ENCODE measurements around the gene SYT8. TPM values are rescaled to one million over a fixed set of nuclear protein-coding genes. Genes with fewer than 3 reads are reported as not detected.

The SYT8 gene
- total and polyA plus RNA-seq, 2 donors from 2014 or later: 1.2 to 1.7 TPM

DNA sequence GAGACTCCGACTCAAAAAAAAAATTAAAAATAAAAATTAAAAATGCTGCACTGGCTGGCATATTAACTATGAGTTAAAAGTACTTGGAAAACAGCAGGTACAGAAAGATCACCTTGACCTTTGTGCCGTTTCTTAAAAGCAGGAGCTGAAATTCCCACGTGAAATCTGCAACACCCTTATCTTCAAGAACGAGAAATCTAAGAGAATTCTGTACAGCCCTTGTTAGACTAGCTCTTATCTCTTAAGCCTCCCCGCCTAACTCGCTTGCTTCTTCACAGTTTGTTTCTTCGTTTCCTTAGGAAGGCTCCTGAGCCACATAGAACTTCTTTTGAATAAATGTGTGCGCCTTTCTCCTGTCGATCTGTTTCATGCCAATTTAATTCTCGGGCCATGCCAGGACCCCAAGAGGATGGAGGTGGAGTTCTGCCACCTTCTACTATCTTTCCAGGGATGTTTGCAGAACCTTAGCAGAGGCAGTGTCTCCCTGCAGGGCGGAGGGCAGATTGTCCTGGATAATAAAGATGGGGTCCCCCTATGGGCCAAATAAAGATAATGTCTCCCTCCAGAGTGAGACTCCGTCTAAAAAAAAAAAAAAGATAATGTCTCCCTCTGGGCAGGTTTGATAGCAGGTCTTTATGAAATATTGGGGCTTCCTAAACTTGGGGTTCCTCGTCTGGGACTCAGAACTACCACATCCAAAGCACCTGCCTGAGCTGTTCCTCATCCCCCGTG is 27.4 kb upstream of the SYT8 start:
- no peaks in the 10 kb centered on the region for H3K36me3 ChIP-seq (ENCODE audit: control insufficient read depth in 2 of 3, insufficient read depth in 3 of 3, low read length in 3 of 3)
- peaks cover 0 to 2% (median 0%) of the 10 kb centered on the region in 3 donors for H3K9me3 ChIP-seq (ENCODE audit: control insufficient read depth in 2 of 3, insufficient read depth in 1 of 3, low read length in 3 of 3)
- H3K9ac ChIP-seq (ENCODE audit: low read length in 3 of 3): no peak overlapping the region
- no peak overlapping the region for H3K27ac ChIP-seq (ENCODE audit: low read depth in 2 of 2, low read length in 2 of 2)
- DNase-seq (no peak), FAIRE-seq (no peak)
- intact Hi-C loops (cut with DNase I): no loop called here
- no peaks in the 10 kb centered on the region for H3K4me1 ChIP-seq (ENCODE audit: control insufficient read depth in 2 of 3, insufficient read depth in 2 of 3, low read depth in 1 of 3, low read length in 3 of 3)
- no peak for TF ChIP-seq CTCF (IDR thresholded peaks at IDR 0.05; ENCODE audit: borderline replicate concordance, extremely low read depth, insufficient read depth)
- no peak overlapping the region for H3K4me3 ChIP-seq (ENCODE audit: low read length in 3 of 3)
- no peaks in the 10 kb centered on the region for H3K27me3 ChIP-seq (ENCODE audit: control insufficient read depth, insufficient read depth, low read length)

- Histone ChIP-seq H3K4me3 (ENCODE audit: low read length in 3 of 3) (no peak overlapping the region), H3K9ac (ENCODE audit: low read length in 3 of 3) (no peak overlapping the region), H3K27me3 (ENCODE audit: control insufficient read depth, insufficient read depth, low read length) (no peaks in the 10 kb centered on the region), H3K27ac (ENCODE audit: low read depth in 2 of 2, low read length in 2 of 2) (no peak overlapping the region), H3K4me1 (ENCODE audit: control insufficient read depth in 2 of 3, insufficient read depth in 2 of 3, low read depth in 1 of 3, low read length in 3 of 3) (no peaks in the 10 kb centered on the region), H3K36me3 (ENCODE audit: control insufficient read depth in 2 of 3, insufficient read depth in 3 of 3, low read length in 3 of 3) (no peaks in the 10 kb centered on the region), H3K9me3 (ENCODE audit: control insufficient read depth in 2 of 3, insufficient read depth in 1 of 3, low read length in 3 of 3) (peaks cover 0 to 2% (median 0%) of the 10 kb centered on the region in 3 donors)
- intact Hi-C loops (cut with DNase I): no loop called here
- TF ChIP-seq CTCF (IDR thresholded peaks at IDR 0.05; ENCODE audit: borderline replicate concordance, extremely low read depth, insufficient read depth): no peak
- FAIRE-seq (no peak), DNase-seq (no peak)
Observed at GRCh38 chr11:1810761-1811160, 24.0 kb upstream of the SYT8 start.

GRCh38 chr11:1812274-1812673 is 22.5 kb upstream of the SYT8 start:
- H3K27ac ChIP-seq (ENCODE audit: low read depth in 2 of 2, low read length in 2 of 2): no peak overlapping the region
- no peaks in the 10 kb centered on the region for H3K4me1 ChIP-seq (ENCODE audit: control insufficient read depth in 2 of 3, insufficient read depth in 2 of 3, low read depth in 1 of 3, low read length in 3 of 3)
- peaks cover 0 to 2% (median 0%) of the 10 kb centered on the region in 3 donors for H3K9me3 ChIP-seq (ENCODE audit: control insufficient read depth in 2 of 3, insufficient read depth in 1 of 3, low read length in 3 of 3)
- no peak for TF ChIP-seq CTCF (IDR thresholded peaks at IDR 0.05; ENCODE audit: borderline replicate concordance, extremely low read depth, insufficient read depth)
- FAIRE-seq (no peak), DNase-seq (no peak)
- H3K4me3 ChIP-seq (ENCODE audit: low read length in 3 of 3): no peak overlapping the region
- H3K27me3 ChIP-seq (ENCODE audit: control insufficient read depth, insufficient read depth, low read length): no peaks in the 10 kb centered on the region
- no peak overlapping the region for H3K9ac ChIP-seq (ENCODE audit: low read length in 3 of 3)
- intact Hi-C loops (cut with DNase I): no loop called here
- H3K36me3 ChIP-seq (ENCODE audit: control insufficient read depth in 2 of 3, insufficient read depth in 3 of 3, low read length in 3 of 3): no peaks in the 10 kb centered on the region
